NCI-H226 (cell line): ENCODE measurements around the gene FMNL2.

Source experiments
- DNase-seq: peaks from one replicate; pipeline ENCODE4 v3.0.0-alpha.2; 2015

Gene FMNL2

GRCh38 chr2:152624805-152625204 lies 289.8 kb downstream of the FMNL2 start:
- DNase-seq: no peak

DNA sequence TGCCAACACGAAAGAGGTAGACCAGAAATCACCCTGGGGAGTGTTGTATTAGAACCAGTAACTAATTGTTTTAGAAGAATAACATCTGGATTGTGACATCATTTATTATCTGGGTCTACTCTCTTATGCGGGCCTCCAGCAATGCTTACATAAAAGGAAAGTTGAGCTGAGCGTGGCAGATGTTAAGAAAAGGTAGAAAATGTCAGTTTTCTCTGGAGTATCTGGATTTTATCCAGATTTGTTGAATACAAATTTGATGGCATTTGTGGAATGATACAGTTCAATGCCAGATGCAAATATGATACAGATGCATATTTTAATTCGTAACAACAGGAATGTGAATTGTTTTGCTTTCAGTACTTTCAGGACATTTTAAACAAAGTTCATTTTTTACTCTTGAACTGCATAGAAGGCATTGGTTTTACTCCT lies 292.0 kb downstream of the FMNL2 start:
- DNase-seq: no peak

DNA sequence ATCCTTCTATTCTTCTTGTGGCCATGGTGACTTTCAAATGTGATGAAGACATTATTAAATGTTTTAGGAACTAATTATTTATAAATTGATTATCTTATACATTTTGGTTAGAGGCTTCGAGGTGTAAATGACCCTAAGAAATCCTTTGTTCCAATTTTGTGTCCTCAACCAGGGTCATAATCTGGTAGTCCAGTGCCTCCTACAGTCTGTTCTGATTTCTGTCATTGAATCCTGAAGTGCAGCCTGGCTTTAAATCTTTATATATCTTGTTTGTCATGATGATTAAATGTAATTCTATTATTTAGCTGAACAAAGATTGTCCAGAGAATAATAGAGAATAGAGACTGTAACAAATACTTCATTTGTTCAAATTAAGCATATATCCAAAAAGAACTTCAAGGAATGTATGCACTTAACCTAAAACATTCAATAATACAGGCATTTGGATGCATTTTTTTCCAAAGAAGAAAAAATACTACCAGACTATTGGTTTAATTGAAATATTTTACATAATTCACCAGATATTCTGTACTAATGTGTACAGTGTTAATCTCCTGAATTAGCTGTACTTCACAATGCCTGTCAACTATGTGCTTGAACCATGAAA lies 292.5 kb downstream of the FMNL2 start:
- peak; percentile 7 for DNase-seq

- DNase-seq: no peak
Measured at GRCh38 chr2:152629202-152629601, 294.2 kb downstream of the FMNL2 start.

GRCh38 chr2:152630466-152630865 lies 295.5 kb downstream of the FMNL2 start:
- no peak for DNase-seq

- DNase-seq: no peak
Measured at GRCh38 chr2:152632736-152633135, 297.8 kb downstream of the FMNL2 start.

- peak; percentile 18 for DNase-seq
Measured at GRCh38 chr2:152635635-152636298, 300.8 kb downstream of the FMNL2 start.

DNA sequence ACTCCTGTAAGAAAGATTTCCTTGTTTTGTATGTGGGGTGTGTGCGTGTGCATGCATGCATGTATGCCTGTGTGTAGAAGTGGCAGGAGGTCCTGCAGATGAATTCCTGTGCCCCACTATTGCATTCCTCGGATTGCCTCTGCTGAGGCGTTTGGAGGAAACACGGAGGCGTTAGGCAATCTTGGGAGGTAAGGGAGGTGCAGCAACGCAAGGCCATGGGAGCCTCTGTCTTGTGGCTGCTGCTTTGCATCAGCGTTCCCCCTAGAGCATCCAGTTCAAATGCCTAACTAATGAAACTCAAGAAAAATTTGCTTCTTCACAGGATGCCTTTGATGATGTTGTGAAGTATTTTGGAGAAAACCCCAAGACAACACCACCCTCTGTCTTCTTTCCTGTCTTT lies 302.3 kb downstream of the FMNL2 start:
- no peak for DNase-seq

DNA sequence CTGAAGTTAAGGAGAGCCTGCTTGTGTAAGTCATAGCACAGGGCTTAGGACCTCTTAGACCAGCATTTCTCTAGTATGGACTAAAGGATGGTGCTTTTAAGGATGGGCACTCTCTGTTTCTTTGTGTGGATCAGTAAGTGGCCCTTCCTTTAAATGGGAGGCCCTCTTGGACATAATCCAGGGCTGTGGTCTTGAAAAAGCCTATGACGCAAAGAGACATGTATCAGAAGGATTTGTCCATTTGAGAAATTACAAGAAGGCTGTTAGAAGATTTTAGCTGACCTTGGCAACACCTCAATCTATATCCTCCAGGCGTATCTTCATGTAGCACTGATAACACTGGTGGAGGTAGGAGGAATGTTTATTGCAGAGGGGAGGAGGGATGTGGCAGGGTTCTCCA lies 303.1 kb downstream of the FMNL2 start:
- DNase-seq: no peak

- DNase-seq: no peak
Measured at GRCh38 chr2:152638590-152638989, 303.6 kb downstream of the FMNL2 start.

DNA sequence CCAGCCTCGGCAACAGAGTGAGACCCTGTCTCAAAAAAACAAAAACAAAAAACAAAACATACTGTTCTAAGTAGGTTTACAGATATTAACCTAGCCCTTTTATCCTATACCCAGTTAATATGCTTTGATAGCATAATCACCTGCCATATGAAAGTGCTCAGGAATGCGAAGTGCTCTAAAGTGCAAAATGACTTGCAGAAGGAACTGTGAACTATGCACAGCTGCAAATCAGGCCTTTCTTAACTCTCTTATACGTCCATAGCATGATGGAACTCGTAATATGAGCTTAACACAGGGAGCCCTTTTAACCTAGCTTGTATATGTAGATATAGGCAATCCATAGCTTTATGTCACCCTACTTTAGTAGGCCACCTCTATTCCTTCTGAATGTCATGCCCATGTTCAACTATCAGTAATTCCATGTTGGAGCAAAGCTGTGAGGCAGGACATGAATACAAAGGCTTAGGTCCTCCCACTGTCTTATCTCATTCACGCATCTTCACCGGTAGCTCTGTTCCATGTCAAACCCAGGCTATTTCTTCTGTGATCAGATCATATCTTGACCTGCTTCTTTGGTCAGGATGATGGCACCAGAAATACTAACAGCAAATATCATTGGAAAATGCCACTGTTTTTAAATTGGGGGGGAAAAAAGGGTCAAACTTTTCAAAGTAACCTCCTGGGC lies 309.4 kb downstream of the FMNL2 start:
- DNase-seq: no peak

DNA sequence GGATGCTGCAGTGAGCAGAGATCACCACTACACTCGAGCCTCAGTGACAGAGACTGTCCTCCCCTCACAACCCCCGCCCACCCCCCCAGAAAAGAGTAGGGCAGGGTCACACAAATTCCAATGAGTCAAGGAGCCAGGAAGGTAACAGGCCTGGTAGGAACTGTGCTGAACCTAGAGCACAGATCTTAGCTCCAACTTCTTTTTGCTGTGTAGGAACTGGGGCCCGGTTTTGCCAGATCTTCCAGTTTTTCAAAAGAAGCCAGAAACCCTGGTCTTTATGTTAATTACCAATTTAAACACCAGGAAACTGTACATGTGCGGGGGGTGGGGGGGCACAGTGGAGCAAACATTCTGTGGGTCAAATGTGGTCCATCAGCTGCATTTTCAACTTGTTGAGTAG lies 311.3 kb downstream of the FMNL2 start:
- DNase-seq: no peak

DNA sequence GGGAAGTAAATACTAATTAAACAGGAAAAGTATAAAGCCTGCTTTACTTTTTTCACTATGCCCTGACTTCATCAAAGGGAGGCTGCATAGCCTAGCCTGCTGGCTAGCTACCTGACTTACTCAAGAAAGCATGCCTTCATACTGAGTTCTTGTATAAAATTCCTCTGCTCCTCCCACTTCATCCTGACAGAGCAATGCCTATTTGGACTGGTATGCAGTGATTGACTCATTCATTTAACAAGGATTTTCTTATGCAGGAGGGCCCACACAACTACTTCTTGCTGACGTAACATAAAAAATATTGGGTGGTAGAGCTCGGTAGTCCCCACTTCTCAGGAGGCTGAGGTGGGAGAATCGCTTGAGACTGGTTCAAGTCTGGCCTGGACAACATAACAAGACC lies 311.8 kb downstream of the FMNL2 start:
- peak; percentile 92 for DNase-seq

DNA sequence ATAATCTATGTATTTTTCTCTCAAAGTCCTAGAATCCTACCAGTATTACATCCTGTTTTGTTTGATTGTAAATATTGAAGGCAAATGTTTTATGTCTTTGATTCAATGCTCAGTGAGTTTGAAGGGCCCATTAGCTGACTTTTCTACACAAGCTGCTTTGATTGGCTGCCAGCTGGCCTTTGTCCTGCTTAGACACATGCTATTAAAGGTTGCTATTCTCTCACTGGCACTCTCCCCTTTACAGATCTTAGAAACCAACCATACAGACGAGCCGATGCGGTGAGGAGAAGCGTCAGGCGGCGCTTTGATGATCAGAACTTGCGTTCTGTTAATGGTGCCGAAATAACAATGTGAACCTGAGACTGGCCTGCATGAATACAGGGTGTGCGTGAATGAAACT lies 312.6 kb downstream of the FMNL2 start:
- no peak for DNase-seq

DNA sequence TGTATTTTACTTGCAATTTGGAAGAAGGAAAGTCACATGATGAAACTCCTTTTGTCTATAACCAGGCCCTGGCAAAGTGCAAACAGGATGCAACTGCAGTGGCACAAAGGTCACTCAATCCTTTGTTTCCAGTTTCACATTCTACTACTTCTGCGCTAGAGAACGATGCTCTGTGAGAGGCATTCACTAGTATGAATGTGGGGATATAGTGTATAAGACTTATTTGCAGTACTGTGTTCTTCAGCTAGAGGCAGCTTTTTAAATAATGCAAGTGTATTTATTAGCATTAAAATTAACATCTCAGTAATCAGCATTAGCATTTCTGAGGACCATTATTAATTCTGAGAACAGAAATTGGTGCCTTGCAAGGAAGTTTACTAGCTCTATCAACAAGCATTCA lies 313.4 kb downstream of the FMNL2 start:
- DNase-seq: no peak

DNA sequence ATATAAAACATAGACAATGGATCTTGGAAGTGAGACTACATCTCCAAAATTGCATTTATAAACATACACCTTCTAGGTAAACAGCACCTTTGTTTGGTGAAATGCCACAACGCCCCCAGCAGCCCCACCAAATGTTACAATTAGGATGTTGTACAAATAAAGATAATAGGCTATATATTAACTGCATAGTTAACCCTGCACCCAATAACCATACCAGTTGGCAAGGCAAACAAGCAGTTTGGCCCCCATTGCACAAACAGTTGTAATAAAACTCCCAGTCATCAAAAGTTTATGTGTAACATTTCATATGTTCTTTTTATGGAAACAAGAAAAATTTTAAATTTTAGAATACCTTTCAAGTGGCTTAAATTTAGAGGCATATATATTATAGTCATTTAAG lies 315.0 kb downstream of the FMNL2 start:
- no peak for DNase-seq

GRCh38 chr2:152650768-152651371 lies 315.9 kb downstream of the FMNL2 start:
- no peak for DNase-seq

GRCh38 chr2:152651834-152652233 lies 316.9 kb downstream of the FMNL2 start:
- DNase-seq: no peak

DNA sequence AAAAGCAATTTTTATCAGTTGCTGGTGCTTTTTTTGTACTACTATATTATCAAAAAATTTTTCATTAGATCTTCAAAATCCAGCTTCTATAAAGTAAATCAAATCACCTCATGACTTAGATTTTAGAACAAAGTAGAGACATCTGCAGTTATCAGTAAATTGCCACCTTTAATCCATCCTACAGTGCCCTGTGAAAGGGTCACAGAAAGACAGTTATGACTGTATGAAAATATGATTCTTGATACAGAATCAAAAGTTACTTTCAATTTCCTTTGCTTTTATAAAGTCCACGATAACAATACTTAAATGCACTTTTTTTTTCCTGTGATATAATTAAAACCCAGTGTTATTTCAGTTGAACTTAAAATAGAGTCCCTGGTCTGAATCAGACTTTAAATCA lies 320.9 kb downstream of the FMNL2 start:
- DNase-seq: no peak

DNA sequence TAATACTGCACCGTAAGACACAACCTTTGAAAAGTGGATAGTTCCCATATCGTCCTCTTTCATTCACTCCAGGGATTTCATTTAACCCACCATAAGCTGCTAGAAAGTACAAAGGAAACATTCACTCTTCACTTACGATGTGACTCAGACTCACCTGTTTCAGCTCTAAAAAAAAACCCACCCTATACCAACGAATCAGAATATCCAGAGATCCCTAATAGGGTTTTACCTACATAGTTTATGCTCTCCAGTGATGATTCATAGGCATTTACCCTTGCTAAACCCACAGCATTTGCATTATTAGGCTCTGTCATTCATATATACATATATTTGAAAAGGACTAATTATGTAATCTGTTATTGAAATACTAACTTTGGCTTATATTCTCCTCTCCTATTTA lies 322.1 kb downstream of the FMNL2 start:
- DNase-seq: no peak

GRCh38 chr2:152658221-152658620 lies 323.2 kb downstream of the FMNL2 start:
- DNase-seq: no peak

- DNase-seq: no peak
Measured at GRCh38 chr2:152661076-152661475, 326.1 kb downstream of the FMNL2 start.

GRCh38 chr2:152664725-152665124 lies 329.8 kb downstream of the FMNL2 start:
- DNase-seq: no peak

- no peak for DNase-seq
Measured at GRCh38 chr2:152674334-152674733, 339.4 kb downstream of the FMNL2 start.
